Activated CD4-positive, alpha-beta T cell treated with anti-CD3 and anti-CD28 coated beads, Interleukin-2, amount 10 ng/mL, durations not matched to agents 7 days and 5 days (primary cell): ENCODE measurements around the gene ABCC6. TPM values are rescaled to one million over a fixed set of nuclear protein-coding genes. Genes with fewer than 3 reads are reported as not detected.

Experiments
- CTCF ChIA-PET: fragments of 350-600 bp; sonication (Branson Sonifier 250); formaldehyde crosslinking; loops from one replicate; lab custom pipeline; 2021; ENCODE audit warnings: antibody characterized with exemption; lab: Charles Lee
- POLR2A ChIA-PET: fragments of 350-600 bp; sonication (Branson Sonifier 250); formaldehyde crosslinking; loops from one replicate; lab custom pipeline; 2021; ENCODE audit warnings: antibody characterized with exemption; lab: Charles Lee
- DNase-seq: peaks from one replicate; pipeline ENCODE4 v3.0.0-alpha.2; 2020
- H3K27ac Mint-ChIP-seq: one replicate; pipeline ENCODE4 v1.8.0; 2021; ENCODE audit warnings: mild to moderate bottlenecking, moderate library complexity, mixed read lengths
- H3K27me3 Mint-ChIP-seq: one replicate; pipeline ENCODE4 v1.8.0; 2021; ENCODE audit warnings: mixed read lengths
- H3K36me3 Mint-ChIP-seq: one replicate; pipeline ENCODE4 v1.8.0; 2021; ENCODE audit warnings: low read depth, mixed read lengths
- H3K4me1 Mint-ChIP-seq: one replicate; pipeline ENCODE4 v1.8.0; 2021; ENCODE audit warnings: mixed read lengths
- H3K4me3 Mint-ChIP-seq: one replicate; pipeline ENCODE4 v1.8.0; 2021; ENCODE audit warnings: mild to moderate bottlenecking, moderate library complexity, mixed read lengths
- H3K9me3 Mint-ChIP-seq: one replicate; pipeline ENCODE4 v1.8.0; 2021; ENCODE audit warnings: mixed read lengths
- total RNA-seq, 2 experiments: library from RNA; stranded (reverse); gene quantifications; one replicate each; pipeline ENCODE4 v1.2.3, GENCODE V29; 2021

ABCC6 gene
- total RNA-seq, 2 experiments from 2014 or later, result not detected

GRCh38 chr16:16138034-16138635, 85.2 kb downstream of the ABCC6 start:
- H3K27ac Mint-ChIP-seq, result no peak overlapping the region
- H3K4me3 Mint-ChIP-seq, result no peak overlapping the region

GRCh38 chr16:16137110-16137509, 86.2 kb downstream of the ABCC6 start:
- POLR2A ChIA-PET, result no interaction called here
- no peaks in the 10 kb centered on the region for H3K9me3 Mint-ChIP-seq
- H3K4me3 Mint-ChIP-seq, result no peak overlapping the region
- no peaks in the 10 kb centered on the region for H3K4me1 Mint-ChIP-seq
- H3K27me3 Mint-ChIP-seq, result no peaks in the 10 kb centered on the region
- H3K27ac Mint-ChIP-seq, result no peak overlapping the region
- CTCF ChIA-PET, result interaction anchor here (0.6 kb wide), 1 partner anchor 41 kb away, joined by 3 read pairs; no protein-coding TSS in a partner anchor
- DNase-seq, result no peak
- peaks cover 50% of the 10 kb centered on the region for H3K36me3 Mint-ChIP-seq

More at GRCh38 chr16:16138034-16138635, 85.2 kb downstream of the ABCC6 start:
- POLR2A ChIA-PET, result no interaction called here
- Mint-ChIP-seq H3K27me3 (no peaks in the 10 kb centered on the region), H3K36me3 (peaks cover 57% of the 10 kb centered on the region), H3K9me3 (no peaks in the 10 kb centered on the region), H3K4me1 (no peaks in the 10 kb centered on the region)
- CTCF ChIA-PET, result interaction anchor here (0.6 to 1.0 kb wide), 3 partner anchors 10 to 904 kb away, joined by 3 read pairs; no protein-coding TSS in a partner anchor
- DNase-seq, result no peak

- DNase-seq, result no peak
- no peaks in the 10 kb centered on the region for H3K9me3 Mint-ChIP-seq
- no peak overlapping the region for H3K4me3 Mint-ChIP-seq
- CTCF ChIA-PET, result interaction anchor here (0.6 kb wide), 1 partner anchor 40 kb away, joined by 3 read pairs; no protein-coding TSS in a partner anchor
- H3K4me1 Mint-ChIP-seq, result no peaks in the 10 kb centered on the region
- peaks cover 55% of the 10 kb centered on the region for H3K36me3 Mint-ChIP-seq
- H3K27me3 Mint-ChIP-seq, result no peaks in the 10 kb centered on the region
- no peak overlapping the region for H3K27ac Mint-ChIP-seq
- POLR2A ChIA-PET, result no interaction called here
These were observed 86.7 kb downstream of the ABCC6 start for GRCh38 chr16:16136588-16136987.

GRCh38 chr16:16133943-16134604, 89.2 kb downstream of the ABCC6 start:
- Mint-ChIP-seq H3K27ac (peak overlapping the region; percentile 16), H3K36me3 (peaks cover 46% of the 10 kb centered on the region), H3K27me3 (no peaks in the 10 kb centered on the region), H3K9me3 (no peaks in the 10 kb centered on the region), H3K4me3 (no peak overlapping the region), H3K4me1 (no peaks in the 10 kb centered on the region)
- POLR2A ChIA-PET, result no interaction called here
- CTCF ChIA-PET, result no interaction called here
- no peak for DNase-seq

GRCh38 chr16:16131659-16132058, 91.6 kb downstream of the ABCC6 start:
- Mint-ChIP-seq H3K4me1 (no peaks in the 10 kb centered on the region), H3K36me3 (peaks cover 41% of the 10 kb centered on the region), H3K9me3 (no peaks in the 10 kb centered on the region), H3K27me3 (no peaks in the 10 kb centered on the region), H3K27ac (no peak overlapping the region), H3K4me3 (no peak overlapping the region)
- DNase-seq, result no peak
- ChIA-PET POLR2A (interaction anchor here (0.6 kb wide), 1 partner anchor 12 kb away, joined by 3 read pairs; no protein-coding TSS in a partner anchor), CTCF (no interaction called here)

- Mint-ChIP-seq H3K9me3 (no peaks in the 10 kb centered on the region), H3K36me3 (peaks cover 45% of the 10 kb centered on the region), H3K4me3 (no peak overlapping the region), H3K27me3 (no peaks in the 10 kb centered on the region), H3K27ac (no peak overlapping the region), H3K4me1 (no peaks in the 10 kb centered on the region)
- no peak for DNase-seq
- ChIA-PET POLR2A (no interaction called here), CTCF (no interaction called here)
These were observed 92.1 kb downstream of the ABCC6 start for GRCh38 chr16:16131204-16131603.

- H3K4me1 Mint-ChIP-seq, result no peaks in the 10 kb centered on the region
- ChIA-PET CTCF (interaction anchor here (0.6 to 1.6 kb wide), 9 partner anchors 9 to 383 kb away, joined by 3 to 5 read pairs (median 3); no protein-coding TSS in a partner anchor), POLR2A (interaction anchor here (0.6 kb wide), 1 partner anchor 21 kb away, joined by 6 read pairs; no protein-coding TSS in a partner anchor)
- H3K9me3 Mint-ChIP-seq, result peaks cover 16% of the 10 kb centered on the region
- DNase-seq, result peak; percentile 78
- no peaks in the 10 kb centered on the region for H3K27me3 Mint-ChIP-seq
- peaks cover 53% of the 10 kb centered on the region for H3K36me3 Mint-ChIP-seq
- no peak overlapping the region for H3K27ac Mint-ChIP-seq
- H3K4me3 Mint-ChIP-seq, result no peak overlapping the region
These were observed 95.7 kb downstream of the ABCC6 start for GRCh38 chr16:16127469-16128116.

- CTCF ChIA-PET, result interaction anchor here (0.6 to 1.6 kb wide), 6 partner anchors 8 to 382 kb away, joined by 3 to 5 read pairs (median 4); no protein-coding TSS in a partner anchor
- no peak overlapping the region for H3K27ac Mint-ChIP-seq
- H3K36me3 Mint-ChIP-seq, result peaks cover 57% of the 10 kb centered on the region
- no peaks in the 10 kb centered on the region for H3K27me3 Mint-ChIP-seq
- no peak for DNase-seq
- no peaks in the 10 kb centered on the region for H3K4me1 Mint-ChIP-seq
- peaks cover 16% of the 10 kb centered on the region for H3K9me3 Mint-ChIP-seq
- no peak overlapping the region for H3K4me3 Mint-ChIP-seq
- POLR2A ChIA-PET, result no interaction called here
These were observed 96.4 kb downstream of the ABCC6 start for GRCh38 chr16:16126896-16127295.

- Mint-ChIP-seq H3K9me3 (peaks cover 18% of the 10 kb centered on the region), H3K4me1 (peaks cover 6% of the 10 kb centered on the region), H3K4me3 (no peak overlapping the region), H3K27ac (no peak overlapping the region), H3K36me3 (peaks cover 67% of the 10 kb centered on the region), H3K27me3 (no peaks in the 10 kb centered on the region)
- POLR2A ChIA-PET, result no interaction called here
- no peak for DNase-seq
- CTCF ChIA-PET, result interaction anchor here (0.5 to 1.0 kb wide), 2 partner anchors 11 to 256 kb away, joined by 3 to 4 read pairs; no protein-coding TSS in a partner anchor
These were observed 98.3 kb downstream of the ABCC6 start for GRCh38 chr16:16124974-16125373.

GRCh38 chr16:16124438-16124837, 98.9 kb downstream of the ABCC6 start:
- peaks cover 9% of the 10 kb centered on the region for H3K4me1 Mint-ChIP-seq
- ChIA-PET CTCF (interaction anchor here (0.5 to 1.0 kb wide), 2 partner anchors 10 to 255 kb away, joined by 3 to 4 read pairs; no protein-coding TSS in a partner anchor), POLR2A (no interaction called here)

GRCh38 chr16:16122264-16122663, 101.0 kb downstream of the ABCC6 start:
- no peak overlapping the region for H3K27ac Mint-ChIP-seq
- CTCF ChIA-PET, result interaction anchor here (0.6 to 0.7 kb wide), 3 partner anchors 21 to 301 kb away, joined by 3 read pairs; no protein-coding TSS in a partner anchor

More at GRCh38 chr16:16124438-16124837, 98.9 kb downstream of the ABCC6 start:
- Mint-ChIP-seq H3K27ac (no peak overlapping the region), H3K9me3 (peaks cover 18% of the 10 kb centered on the region), H3K36me3 (peaks cover 73% of the 10 kb centered on the region), H3K27me3 (no peaks in the 10 kb centered on the region), H3K4me3 (no peak overlapping the region)
- no peak for DNase-seq

GRCh38 chr16:16121185-16121727, 102.0 kb downstream of the ABCC6 start:
- ChIA-PET CTCF (interaction anchor here (0.6 kb wide), 1 partner anchor 28 kb away, joined by 3 read pairs; no protein-coding TSS in a partner anchor), POLR2A (no interaction called here)
- Mint-ChIP-seq H3K4me3 (no peak overlapping the region), H3K4me1 (peaks cover 9% of the 10 kb centered on the region), H3K27me3 (no peaks in the 10 kb centered on the region), H3K27ac (no peak overlapping the region), H3K36me3 (peaks cover 93% of the 10 kb centered on the region), H3K9me3 (peaks cover 38% of the 10 kb centered on the region)
- DNase-seq, result no peak

More at GRCh38 chr16:16122264-16122663, 101.0 kb downstream of the ABCC6 start:
- Mint-ChIP-seq H3K4me3 (no peak overlapping the region), H3K4me1 (peaks cover 9% of the 10 kb centered on the region), H3K9me3 (peaks cover 32% of the 10 kb centered on the region), H3K36me3 (peaks cover 89% of the 10 kb centered on the region), H3K27me3 (no peaks in the 10 kb centered on the region)
- POLR2A ChIA-PET, result no interaction called here
- DNase-seq, result no peak
